ENCODE data around the gene CXXC5.

CXXC5 gene

GRCh38 chr5:139630855-139631254, 17.3 kb upstream of the CXXC5 start:
- TF ChIP-seq CTCF (IDR thresholded peaks at IDR 0.05) (no peak), ZFX (IDR thresholded peaks at IDR 0.05; ENCODE audit: borderline replicate concordance) (no peak)
- H3K27ac ChIP-seq = no peak overlapping the region

DNA sequence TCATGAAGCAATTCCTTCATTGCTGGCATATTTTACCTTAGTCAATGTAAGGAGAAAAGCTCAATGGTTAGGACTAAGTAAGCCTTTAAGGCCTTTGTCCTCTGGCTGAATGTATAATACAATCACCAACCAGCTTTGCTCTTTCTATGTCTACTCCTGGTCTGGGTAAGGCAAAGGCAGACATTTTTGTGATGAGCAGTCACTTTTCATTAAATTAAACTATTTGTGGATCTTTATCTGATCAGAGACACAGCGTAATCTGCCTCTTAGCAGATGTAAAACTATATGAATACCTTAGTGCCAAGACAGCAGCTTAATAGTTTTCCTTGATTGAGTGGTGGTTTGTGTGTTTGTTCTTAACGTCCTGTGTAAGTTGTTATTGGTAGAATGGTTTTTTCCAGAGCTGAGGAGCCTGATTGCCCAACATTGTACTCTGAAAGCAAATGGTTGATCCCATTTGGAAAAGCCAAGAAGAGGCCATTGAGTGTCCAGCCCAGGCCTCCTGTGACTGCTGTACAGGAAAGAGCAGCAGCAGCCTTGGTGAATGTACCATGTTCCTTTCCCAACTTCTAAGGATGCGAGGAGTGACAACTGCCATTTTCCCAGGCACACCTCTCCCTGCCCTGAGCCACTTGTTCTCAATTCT, 16.5 kb upstream of the CXXC5 start:
- H3K27ac ChIP-seq = peak overlapping the region; percentile 10; the same call in 1 of the 2 replicates
- TF ChIP-seq ZFX (IDR thresholded peaks at IDR 0.05; ENCODE audit: borderline replicate concordance) = no peak
- no peak for TF ChIP-seq CTCF (IDR thresholded peaks at IDR 0.05)

GRCh38 chr5:139633295-139634027, 14.7 kb upstream of the CXXC5 start:
- TF ChIP-seq CTCF (IDR thresholded peaks at IDR 0.05) (peak; percentile 97), ZFX (IDR thresholded peaks at IDR 0.05; ENCODE audit: borderline replicate concordance) (no peak)
- H3K27ac ChIP-seq = no peak overlapping the region

DNA sequence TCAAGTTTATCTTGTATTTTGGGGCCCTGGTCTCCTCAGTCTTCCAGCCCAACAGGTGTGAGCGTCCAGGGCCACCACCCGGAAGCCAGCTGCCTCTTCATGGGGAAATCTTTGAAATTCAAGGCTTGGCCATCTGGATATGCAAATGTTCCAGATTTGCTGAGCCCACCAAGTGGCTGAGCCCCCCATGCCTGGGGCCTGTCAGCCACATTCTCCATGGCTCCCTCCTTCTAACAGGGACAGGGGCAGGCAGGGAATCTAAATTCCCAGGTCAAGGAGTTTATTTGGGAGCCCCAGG, 14.2 kb upstream of the CXXC5 start:
- TF ChIP-seq CTCF (IDR thresholded peaks at IDR 0.05) (no peak), ZFX (IDR thresholded peaks at IDR 0.05; ENCODE audit: borderline replicate concordance) (no peak)
- H3K27ac ChIP-seq = no peak overlapping the region

GRCh38 chr5:139634541-139634940, 13.6 kb upstream of the CXXC5 start:
- H3K27ac ChIP-seq = no peak overlapping the region
- TF ChIP-seq CTCF (IDR thresholded peaks at IDR 0.05) (no peak), ZFX (IDR thresholded peaks at IDR 0.05; ENCODE audit: borderline replicate concordance) (no peak)

DNA sequence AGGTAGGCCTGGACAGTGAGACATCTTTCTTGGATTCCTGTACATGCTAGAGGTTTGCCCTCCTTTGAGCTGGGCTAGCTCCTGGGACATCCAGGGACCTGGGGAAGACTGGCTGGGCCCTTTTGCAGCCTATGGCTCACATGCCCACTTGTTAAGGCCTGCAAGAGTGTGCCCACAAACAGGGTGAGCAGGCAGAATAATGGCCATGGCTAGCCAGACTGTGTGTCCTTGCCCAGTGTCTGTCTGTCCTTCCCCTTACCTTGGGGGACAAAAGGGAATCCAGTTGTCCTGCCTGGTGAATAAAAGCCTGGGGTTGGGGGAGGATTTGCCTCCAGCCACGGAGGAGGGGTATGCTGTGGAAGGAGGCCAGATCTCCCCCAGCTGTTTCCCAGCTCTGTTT, 13.0 kb upstream of the CXXC5 start:
- no peak overlapping the region for H3K27ac ChIP-seq
- TF ChIP-seq CTCF (IDR thresholded peaks at IDR 0.05) = no peak
- TF ChIP-seq ZFX (IDR thresholded peaks at IDR 0.05; ENCODE audit: borderline replicate concordance) = no peak

- no peak overlapping the region for H3K27ac ChIP-seq
- TF ChIP-seq CTCF (IDR thresholded peaks at IDR 0.05) (peak; percentile 21; the same call in 1 of the 2 replicates), ZFX (IDR thresholded peaks at IDR 0.05; ENCODE audit: borderline replicate concordance) (no peak)
Observed at GRCh38 chr5:139635606-139636206, 12.4 kb upstream of the CXXC5 start.
